ENCODE measurements around the gene ITSN1. TPM values are rescaled to one million over a fixed set of nuclear protein-coding genes. Genes with fewer than 3 reads are reported as not detected.
"Not testable (repeated sequence)": the region's sequence is repeated elsewhere in the genome, so short reads cannot be mapped to it uniquely, and the experiment has no call there.

ITSN1 gene
- total RNA-seq, 4 donors from 2014 or later, result 31.1 to 42.5 (median 35.9) TPM

- TF ChIP-seq POLR2AphosphoS5 (IDR thresholded peaks at IDR 0.05) (no peak), POLR2A (IDR thresholded peaks at IDR 0.05; ENCODE audit: low read depth) (no peak), EP300 (IDR thresholded peaks at IDR 0.05) (no peak), CTCF (IDR thresholded peaks at IDR 0.05) (no peak)
- 96% methylated on average over 5 of the region's 8 CpGs for WGBS
- DNase-seq (ENCODE audit: extremely low spot score), result no peak
- H3K36me3 ChIP-seq, result no peaks in the 10 kb centered on the region
- H3K9me3 ChIP-seq, result no peaks in the 10 kb centered on the region
- H3K4me3 ChIP-seq, result no peak overlapping the region
- H3K27me3 ChIP-seq, result no peaks in the 10 kb centered on the region
- no peak overlapping the region for H3K27ac ChIP-seq (replicated peaks in 1 of 4)
- peaks cover 0 to 9% (median 3%) of the 10 kb centered on the region in 4 donors for H3K4me1 ChIP-seq
- intact Hi-C loops (cut with DNase I), result no loop called here
Observed at GRCh38 chr21:33860332-33860879, 218.1 kb downstream of the ITSN1 start.

GRCh38 chr21:33861125-33861524 is 218.8 kb downstream of the ITSN1 start:
- intact Hi-C loops (cut with DNase I), result no loop called here
- H3K27me3 ChIP-seq, result no peaks in the 10 kb centered on the region
- H3K27ac ChIP-seq (replicated peaks in 1 of 4), result no peak overlapping the region
- no peak for TF ChIP-seq CTCF (IDR thresholded peaks at IDR 0.05)
- no peak for TF ChIP-seq EP300 (IDR thresholded peaks at IDR 0.05)
- TF ChIP-seq POLR2A (IDR thresholded peaks at IDR 0.05; ENCODE audit: low read depth), result no peak
- no peak for TF ChIP-seq POLR2AphosphoS5 (IDR thresholded peaks at IDR 0.05)
- no peak overlapping the region for H3K4me3 ChIP-seq
- no peak for DNase-seq (ENCODE audit: extremely low spot score)
- WGBS, result 97% methylated on average over 3 of the region's 3 CpGs
- H3K36me3 ChIP-seq, result no peaks in the 10 kb centered on the region
- no peaks in the 10 kb centered on the region for H3K9me3 ChIP-seq
- H3K4me1 ChIP-seq, result peaks cover 0 to 9% (median 3%) of the 10 kb centered on the region in 4 donors

GRCh38 chr21:33863191-33863590 is 220.9 kb downstream of the ITSN1 start:
- H3K4me1 ChIP-seq; DNase-seq (ENCODE audit: extremely low spot score); intact Hi-C loops (cut with DNase I); H3K9me3 ChIP-seq; H3K27ac ChIP-seq (replicated peaks in 1 of 4); H3K36me3 ChIP-seq; H3K4me3 ChIP-seq; H3K27me3 ChIP-seq: not testable (repeated sequence)
- WGBS, result 96% methylated on average over 8 of the region's 8 CpGs

- H3K27ac ChIP-seq (replicated peaks in 1 of 4), result no peak overlapping the region
- TF ChIP-seq POLR2A (IDR thresholded peaks at IDR 0.05; ENCODE audit: low read depth) (no peak), CTCF (IDR thresholded peaks at IDR 0.05) (no peak), EP300 (IDR thresholded peaks at IDR 0.05) (no peak), POLR2AphosphoS5 (IDR thresholded peaks at IDR 0.05) (no peak)
- intact Hi-C loops (cut with DNase I), result no loop called here
Observed at GRCh38 chr21:33864150-33864549, 221.8 kb downstream of the ITSN1 start.

GRCh38 chr21:33865176-33865575 is 222.9 kb downstream of the ITSN1 start:
- intact Hi-C loops (cut with DNase I), result no loop called here
- DNase-seq (ENCODE audit: extremely low spot score), result no peak

More at GRCh38 chr21:33864150-33864549, 221.8 kb downstream of the ITSN1 start:
- Histone ChIP-seq H3K4me3 (no peak overlapping the region), H3K9me3 (no peaks in the 10 kb centered on the region), H3K36me3 (no peaks in the 10 kb centered on the region), H3K27me3 (no peaks in the 10 kb centered on the region), H3K4me1 (no peaks in the 10 kb centered on the region)
- DNase-seq (ENCODE audit: extremely low spot score), result no peak
- WGBS, result 100% methylated on average over 1 of the region's 1 CpG

More at GRCh38 chr21:33865176-33865575, 222.9 kb downstream of the ITSN1 start:
- Histone ChIP-seq H3K4me1 (no peaks in the 10 kb centered on the region), H3K4me3 (no peak overlapping the region), H3K36me3 (no peaks in the 10 kb centered on the region), H3K9me3 (no peaks in the 10 kb centered on the region), H3K27ac (replicated peaks in 1 of 4) (no peak overlapping the region), H3K27me3 (no peaks in the 10 kb centered on the region)
- 87% methylated on average over 9 of the region's 9 CpGs for WGBS
- TF ChIP-seq EP300 (IDR thresholded peaks at IDR 0.05), result no peak
- no peak for TF ChIP-seq CTCF (IDR thresholded peaks at IDR 0.05)
- TF ChIP-seq POLR2AphosphoS5 (IDR thresholded peaks at IDR 0.05), result no peak
- no peak for TF ChIP-seq POLR2A (IDR thresholded peaks at IDR 0.05; ENCODE audit: low read depth)

All from esophagus muscularis mucosa (tissue), 4 donors.